Measurements from ENCODE around the gene TMEM196. TPM values are rescaled to one million over a fixed set of nuclear protein-coding genes. Genes with fewer than 3 reads are reported as not detected.

The TMEM196 gene
- total and polyA plus RNA-seq, 2 donors (not counting 1 experiment from before 2014, with no cell fraction given), result not detected

GRCh38 chr7:19707240-19707639 is 66.2 kb downstream of the TMEM196 start:
- intact Hi-C loops (cut with micrococcal nuclease), result loop anchor here (5.0 kb wide), 2 partner anchors 1090 to 1720 kb away; partner anchors contain the start of gene SP4
- no peak for TF ChIP-seq EZH2 (IDR thresholded peaks at IDR 0.05; ENCODE audit: borderline replicate concordance, insufficient read depth, low read depth, low read length, poor library complexity, severe bottlenecking)
- no peak for TF ChIP-seq CTCF (IDR thresholded peaks at IDR 0.05)
- H3K4me3 Mint-ChIP-seq, result peak overlapping the region; percentile 38
- H3K4me2 ChIP-seq (replicated peaks; ENCODE audit: low read depth, low read length, poor library complexity, severe bottlenecking), result peak overlapping the region; percentile 83
- H3K36me3 ChIP-seq (replicated peaks in 1 of 2; ENCODE audit: control extremely low read depth in 1 of 2, control insufficient read depth in 1 of 2, extremely low read depth in 1 of 2, insufficient read depth in 2 of 2, low read length in 1 of 2), result peaks cover 5 to 8% of the 10 kb centered on the region in 2 experiments
- no peak overlapping the region for H2AFZ ChIP-seq (ENCODE audit: insufficient read depth, low read depth, low read length, poor library complexity, severe bottlenecking)
- no peaks in the 10 kb centered on the region for H3K9me3 ChIP-seq (ENCODE audit: control extremely low read depth in 1 of 3, control insufficient read depth in 2 of 3, insufficient read depth in 1 of 3, low read length in 2 of 3)
- no peak overlapping the region for H3K4me3 ChIP-seq (ENCODE audit: control extremely low read depth in 1 of 5, extremely low read depth in 1 of 5, insufficient read depth in 1 of 5, low read depth in 2 of 5, low read length in 4 of 5)
- H3K27ac ChIP-seq (ENCODE audit: low read length in 2 of 2), result no peak overlapping the region
- ATAC-seq (ENCODE audit: low read depth) (no peak), DNase-seq (no peak)
- peaks cover 37% of the 10 kb centered on the region for H3K79me2 ChIP-seq (ENCODE audit: control insufficient read depth, insufficient read depth, low read length)
- 93% methylated on average over 2 of the region's 3 CpGs for WGBS (ENCODE audit: insufficient coverage)
- peaks cover 3% of the 10 kb centered on the region for H3K27me3 Mint-ChIP-seq
- peaks cover 41% of the 10 kb centered on the region for H3K4me1 Mint-ChIP-seq
- H4K20me1 ChIP-seq (ENCODE audit: control insufficient read depth, insufficient read depth, low read length, poor library complexity, severe bottlenecking), result no peaks in the 10 kb centered on the region
- no peaks in the 10 kb centered on the region for H3K27me3 ChIP-seq (replicated peaks in 1 of 4; ENCODE audit: control extremely low read depth in 1 of 4, control insufficient read depth in 3 of 4, insufficient read depth in 4 of 4, low read length in 3 of 4)
- no peaks in the 10 kb centered on the region for H3K9me3 Mint-ChIP-seq (ENCODE audit: insufficient read depth)
- H3K27ac Mint-ChIP-seq, result no peak overlapping the region
- H3K9ac ChIP-seq (ENCODE audit: low read length), result no peak overlapping the region
- peaks cover 17 to 20% of the 10 kb centered on the region in 2 donors for H3K4me1 ChIP-seq (ENCODE audit: control insufficient read depth in 2 of 2, insufficient read depth in 2 of 2, low read length in 2 of 2)
- POLR2A ChIA-PET, result no interaction called here
- CTCF ChIA-PET, result interaction anchor here (2.0 kb wide), 1 partner anchor 891 kb away, joined by 9 read pairs; no protein-coding TSS in a partner anchor

GRCh38 chr7:19705663-19706062 is 67.8 kb downstream of the TMEM196 start:
- no peak overlapping the region for H2AFZ ChIP-seq (ENCODE audit: insufficient read depth, low read depth, low read length, poor library complexity, severe bottlenecking)
- ATAC-seq (ENCODE audit: low read depth) (no peak), DNase-seq (no peak)
- H4K20me1 ChIP-seq (ENCODE audit: control insufficient read depth, insufficient read depth, low read length, poor library complexity, severe bottlenecking), result no peaks in the 10 kb centered on the region
- no peak overlapping the region for H3K4me2 ChIP-seq (replicated peaks; ENCODE audit: low read depth, low read length, poor library complexity, severe bottlenecking)
- TF ChIP-seq CTCF (IDR thresholded peaks at IDR 0.05) (no peak), EZH2 (IDR thresholded peaks at IDR 0.05; ENCODE audit: borderline replicate concordance, insufficient read depth, low read depth, low read length, poor library complexity, severe bottlenecking) (no peak)
- no peak overlapping the region for H3K27ac Mint-ChIP-seq
- peaks cover 41% of the 10 kb centered on the region for H3K4me1 Mint-ChIP-seq
- no peak overlapping the region for H3K27ac ChIP-seq (ENCODE audit: low read length in 2 of 2)
- peaks cover 17 to 20% of the 10 kb centered on the region in 2 donors for H3K4me1 ChIP-seq (ENCODE audit: control insufficient read depth in 2 of 2, insufficient read depth in 2 of 2, low read length in 2 of 2)
- no peak overlapping the region for H3K4me3 ChIP-seq (ENCODE audit: control extremely low read depth in 1 of 5, extremely low read depth in 1 of 5, insufficient read depth in 1 of 5, low read depth in 2 of 5, low read length in 4 of 5)
- H3K27me3 ChIP-seq (replicated peaks in 1 of 4; ENCODE audit: control extremely low read depth in 1 of 4, control insufficient read depth in 3 of 4, insufficient read depth in 4 of 4, low read length in 3 of 4), result no peaks in the 10 kb centered on the region
- no peak overlapping the region for H3K9ac ChIP-seq (ENCODE audit: low read length)
- H3K4me3 Mint-ChIP-seq, result no peak overlapping the region
- CTCF ChIA-PET, result interaction anchor here (2.0 to 2.6 kb wide), 2 partner anchors 8 to 892 kb away, joined by 9 read pairs; no protein-coding TSS in a partner anchor
- H3K36me3 ChIP-seq (replicated peaks in 1 of 2; ENCODE audit: control extremely low read depth in 1 of 2, control insufficient read depth in 1 of 2, extremely low read depth in 1 of 2, insufficient read depth in 2 of 2, low read length in 1 of 2), result peaks cover 5 to 10% of the 10 kb centered on the region in 2 experiments
- WGBS (ENCODE audit: insufficient coverage), result 100% methylated on average over 1 of the region's 2 CpGs
- no peaks in the 10 kb centered on the region for H3K27me3 Mint-ChIP-seq
- H3K9me3 Mint-ChIP-seq (ENCODE audit: insufficient read depth), result no peaks in the 10 kb centered on the region
- H3K79me2 ChIP-seq (ENCODE audit: control insufficient read depth, insufficient read depth, low read length), result peaks cover 43% of the 10 kb centered on the region
- H3K9me3 ChIP-seq (ENCODE audit: control extremely low read depth in 1 of 3, control insufficient read depth in 2 of 3, insufficient read depth in 1 of 3, low read length in 2 of 3), result no peaks in the 10 kb centered on the region
- intact Hi-C loops (cut with micrococcal nuclease), result loop anchor here (5.0 kb wide), 2 partner anchors 1092 to 1722 kb away; partner anchors contain the start of gene SP4
- POLR2A ChIA-PET, result no interaction called here
